Smooth muscle cell (in vitro differentiated cells): ENCODE results near the gene FGF16. TPM values are rescaled to one million over a fixed set of nuclear protein-coding genes. Genes with fewer than 3 reads are reported as not detected.

Source experiments
- DNase-seq: peaks from one replicate; lab custom pipeline; 2025; ENCODE audit not compliant: unreplicated experiment; lab: John Stamatoyannopoulos, UW
- H2AFZ ChIP-seq: fragments of 200-600 bp; sonication (generic); 2 replicates; pipeline ENCODE4 v1.6.0; 2016; ENCODE audit warnings: antibody characterized with exemption, low read depth, mild to moderate bottlenecking
- H3F3A ChIP-seq: fragments of 200-600 bp; sonication (generic); 2 replicates; pipeline ENCODE4 v1.6.0; 2017; ENCODE audit warnings: antibody characterized with exemption, low read depth
- H3K27ac ChIP-seq: fragments of 200-600 bp; sonication (generic); 2 replicates; pipeline ENCODE4 v1.5.1; 2016; ENCODE audit warnings: low read depth, mild to moderate bottlenecking
- H3K27me3 ChIP-seq: fragments of 200-600 bp; sonication (generic); 2 replicates; pipeline ENCODE4 v1.6.1; 2016; ENCODE audit warnings: low read depth, mild to moderate bottlenecking
- H3K36me3 ChIP-seq: fragments of 200-600 bp; sonication (generic); 2 replicates; pipeline ENCODE4 v1.5.1; 2016; ENCODE audit warnings: low read depth
- H3K4me1 ChIP-seq: fragments of 200-600 bp; sonication (generic); 2 replicates; pipeline ENCODE4 v1.5.1; 2016; ENCODE audit warnings: low read depth
- H3K4me2 ChIP-seq: fragments of 200-600 bp; sonication (generic); 2 replicates; pipeline ENCODE4 v1.6.0; 2016; ENCODE audit warnings: mild to moderate bottlenecking
- H3K4me3 ChIP-seq: fragments of 200-600 bp; sonication (generic); 2 replicates; pipeline ENCODE4 v1.5.1; 2016; ENCODE audit warnings: mild to moderate bottlenecking
- H3K79me2 ChIP-seq: fragments of 200-600 bp; sonication (generic); 2 replicates; pipeline ENCODE4 v1.6.0; 2016; ENCODE audit warnings: low read depth, mild to moderate bottlenecking
- H3K9ac ChIP-seq: fragments of 200-600 bp; sonication (generic); 2 replicates; pipeline ENCODE4 v1.6.0; 2016; ENCODE audit warnings: low read depth
- H3K9me3 ChIP-seq: fragments of 200-600 bp; sonication (generic); replicated peaks from 2 replicates; pipeline ENCODE4 v1.5.1; 2016; ENCODE audit warnings: low read depth
- H4K20me1 ChIP-seq: fragments of 200-600 bp; sonication (generic); 2 replicates; pipeline ENCODE4 v1.6.0; 2016; ENCODE audit warnings: low read depth
- CTCF ChIP-seq: fragments of 200-600 bp; sonication (generic); IDR thresholded peaks from 2 replicates; pipeline ENCODE4 v1.5.1; 2017; ENCODE audit warnings: borderline replicate concordance, mild to moderate bottlenecking, antibody characterized with exemption; ENCODE audit not compliant: insufficient read depth, poor library complexity, severe bottlenecking
- WGBS: methylation state at CpG from one replicate; pipeline ENCODE4 v1.1.7; 2016; ENCODE audit warnings: low lambda C conversion rate; 5-methylcytosine and 5-hydroxymethylcytosine counted together
- polyA plus RNA-seq: library from polyadenylated mRNA; unstranded; fragments of >200 nt; fragmentation: Nextera tagmentation; extraction: Ambion mirVana; gene quantifications from 2 replicates; pipeline ENCODE4 v1.2.1, GENCODE V29; 2016
- total RNA-seq: library from RNA; depleted of rRNA; stranded (reverse); fragments of >200 nt; gene quantifications from 2 replicates; pipeline ENCODE4 v1.2.3, GENCODE V29; 2014

Gene FGF16
- total and polyA plus RNA-seq, 2 experiments from 2014 or later: not detected

GRCh38 chrX:77450415-77450814 is 3.2 kb downstream of the FGF16 start:
- TF ChIP-seq CTCF: no peak
- no peak for DNase-seq
- no peaks in the 10 kb centered on the region for H3K79me2 ChIP-seq
- H3F3A ChIP-seq: no peaks in the 10 kb centered on the region
- H3K4me3 ChIP-seq: no peak overlapping the region
- 77% methylated on average over 3 of the region's 3 CpGs for WGBS
- no peaks in the 10 kb centered on the region for H3K4me1 ChIP-seq
- no peaks in the 10 kb centered on the region for H3K36me3 ChIP-seq
- no peaks in the 10 kb centered on the region for H4K20me1 ChIP-seq
- H3K27me3 ChIP-seq: peaks cover 27% of the 10 kb centered on the region
- H3K27ac ChIP-seq: no peak overlapping the region
- H2AFZ ChIP-seq: no peak overlapping the region
- H3K9ac ChIP-seq: no peak overlapping the region
- no peak overlapping the region for H3K4me2 ChIP-seq
- no peaks in the 10 kb centered on the region for H3K9me3 ChIP-seq

DNA sequence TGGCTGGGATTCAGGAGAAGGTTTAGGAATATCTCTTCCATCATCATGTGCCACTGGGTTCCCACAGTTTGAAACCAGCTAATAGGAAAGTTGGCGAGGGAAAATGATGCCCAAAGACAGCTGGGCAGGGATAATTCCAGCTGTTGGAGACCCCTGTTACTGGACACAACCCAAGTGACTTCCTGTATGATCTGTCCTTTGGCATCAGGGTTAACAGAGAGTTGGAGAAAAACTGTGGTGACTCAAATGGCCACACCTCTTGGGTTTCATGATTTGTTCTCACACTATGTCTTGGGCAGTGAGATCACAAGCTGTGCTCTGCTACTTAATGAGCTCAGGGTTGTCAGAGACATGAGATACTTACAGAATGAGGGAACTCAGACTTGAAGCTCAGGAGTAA is 3.8 kb downstream of the FGF16 start:
- H3K9me3 ChIP-seq: no peaks in the 10 kb centered on the region
- H3K36me3 ChIP-seq: no peaks in the 10 kb centered on the region
- H3K27me3 ChIP-seq: peaks cover 22% of the 10 kb centered on the region
- TF ChIP-seq CTCF: no peak
- no peak overlapping the region for H3K4me3 ChIP-seq
- H3K79me2 ChIP-seq: no peaks in the 10 kb centered on the region
- no peak overlapping the region for H2AFZ ChIP-seq
- no peaks in the 10 kb centered on the region for H4K20me1 ChIP-seq
- H3K27ac ChIP-seq: no peak overlapping the region
- H3F3A ChIP-seq: no peaks in the 10 kb centered on the region
- H3K4me1 ChIP-seq: no peaks in the 10 kb centered on the region
- H3K4me2 ChIP-seq: no peak overlapping the region
- no peak for DNase-seq
- WGBS: 58% methylated on average over 1 of the region's 1 CpG
- no peak overlapping the region for H3K9ac ChIP-seq

DNA sequence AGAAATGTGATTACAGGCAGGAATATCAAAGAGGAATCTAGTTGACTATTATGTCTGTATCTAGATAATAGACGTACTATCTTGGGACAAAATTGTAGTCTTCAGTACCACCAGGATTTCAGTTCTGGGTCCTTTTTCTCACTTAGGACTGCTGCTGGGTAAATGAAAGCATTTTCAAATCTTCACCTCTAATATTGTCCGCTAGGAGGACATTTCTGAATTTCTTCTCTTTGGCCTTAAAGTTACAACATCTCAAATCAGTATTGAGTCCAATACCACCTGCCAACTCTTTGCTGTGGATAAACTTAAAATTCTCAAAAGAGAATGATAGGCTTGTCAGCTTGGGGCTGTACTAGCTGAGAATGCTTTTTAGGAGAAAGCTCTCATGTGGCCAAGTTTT is 6.0 kb downstream of the FGF16 start:
- Histone ChIP-seq H3F3A (no peaks in the 10 kb centered on the region), H3K4me3 (no peak overlapping the region), H3K36me3 (no peaks in the 10 kb centered on the region), H3K9ac (no peak overlapping the region), H3K27ac (no peak overlapping the region), H3K27me3 (peaks cover under 1% of the 10 kb centered on the region), H3K4me1 (no peaks in the 10 kb centered on the region), H3K79me2 (no peaks in the 10 kb centered on the region), H3K9me3 (no peaks in the 10 kb centered on the region), H3K4me2 (no peak overlapping the region), H4K20me1 (no peaks in the 10 kb centered on the region), H2AFZ (no peak overlapping the region)
- no peak for DNase-seq
- TF ChIP-seq CTCF: no peak
- 74% methylated on average over 2 of the region's 2 CpGs for WGBS

GRCh38 chrX:77455437-77455836 is 8.2 kb downstream of the FGF16 start:
- Histone ChIP-seq H3K79me2 (no peaks in the 10 kb centered on the region), H2AFZ (no peak overlapping the region), H3K27ac (no peak overlapping the region), H3F3A (no peaks in the 10 kb centered on the region), H3K9me3 (no peaks in the 10 kb centered on the region), H3K36me3 (no peaks in the 10 kb centered on the region), H3K27me3 (no peaks in the 10 kb centered on the region), H4K20me1 (no peaks in the 10 kb centered on the region), H3K9ac (no peak overlapping the region), H3K4me1 (no peaks in the 10 kb centered on the region), H3K4me2 (no peak overlapping the region), H3K4me3 (no peak overlapping the region)
- DNase-seq: no peak
- TF ChIP-seq CTCF: no peak
- WGBS: 61% methylated on average over 2 of the region's 2 CpGs
